Cardiac septum (tissue), 1 donor: ENCODE data around the gene FAM53A. TPM values are rescaled to one million over a fixed set of nuclear protein-coding genes. Genes with fewer than 3 reads are reported as not detected.
"Not testable (repeated sequence)": the region's sequence is repeated elsewhere in the genome, so short reads cannot be mapped to it uniquely, and the experiment has no call there.

Experiments used
- DNase-seq: peaks from one replicate; pipeline ENCODE4 v3.0.0-alpha.2; 2020; ENCODE audit warnings: low spot score
- intact Hi-C: fragments of 100-400 bp; cut with DNase I; formaldehyde crosslinking; loops from one replicate; pipeline ENCODE4 v1.14.0; 2022
- total RNA-seq: library from RNA; stranded (reverse); fragmentation: NEBNext Ultra II Directional; extraction: Animal tissue kit (Norgen Biotek cat#: 25700); gene quantifications from one replicate; pipeline ENCODE4 v1.2.1, GENCODE V29; 2021
- donor health status: DM: no; HTN: no; CAD: no.

Gene FAM53A
- total RNA-seq, 1 donor from 2014 or later = 1.00 TPM

GRCh38 chr4:1693131-1693896 lies 9.2 kb upstream of the FAM53A start:
- intact Hi-C loops = loop anchor here (1.0 kb wide), 1 partner anchor 36 kb away; no protein-coding TSS in a partner anchor
- peak; percentile 91 for DNase-seq

GRCh38 chr4:1691737-1692373 lies 7.7 kb upstream of the FAM53A start:
- no peak for DNase-seq
- intact Hi-C loops = no loop called here

- intact Hi-C loops = no loop called here
- no peak for DNase-seq
These were observed 6.6 kb upstream of the FAM53A start for GRCh38 chr4:1690698-1691097.

- no peak for DNase-seq
These were observed 2.4 kb upstream of the FAM53A start for GRCh38 chr4:1686440-1687036.

GRCh38 chr4:1685235-1686150 lies 1.4 kb upstream of the FAM53A start:
- intact Hi-C loops = no loop called here
- DNase-seq = no peak

More at GRCh38 chr4:1686440-1687036, 2.4 kb upstream of the FAM53A start:
- intact Hi-C loops = no loop called here

GRCh38 chr4:1684506-1685234 lies 557 bp upstream of the FAM53A start:
- intact Hi-C loops = no loop called here
- DNase-seq = no peak

- no peak for DNase-seq
- intact Hi-C loops = no loop called here
These were observed 815 bp downstream of the FAM53A start for GRCh38 chr4:1683261-1683735.

GRCh38 chr4:1682860-1683259 lies 1.3 kb downstream of the FAM53A start:
- DNase-seq = no peak
- intact Hi-C loops = no loop called here

GRCh38 chr4:1678244-1678643 lies 5.9 kb downstream of the FAM53A start:
- intact Hi-C loops = no loop called here
- no peak for DNase-seq

GRCh38 chr4:1676605-1677525 lies 7.2 kb downstream of the FAM53A start:
- intact Hi-C loops = no loop called here

GRCh38 chr4:1675802-1676137 lies 8.3 kb downstream of the FAM53A start:
- DNase-seq = no peak
- intact Hi-C loops = no loop called here

More at GRCh38 chr4:1676605-1677525, 7.2 kb downstream of the FAM53A start:
- no peak for DNase-seq

- intact Hi-C loops = no loop called here
- DNase-seq = no peak
These were observed 8.8 kb downstream of the FAM53A start for GRCh38 chr4:1675136-1675801.

- no peak for DNase-seq
- intact Hi-C loops = no loop called here
These were observed 9.4 kb downstream of the FAM53A start for GRCh38 chr4:1674682-1675081.

GRCh38 chr4:1673671-1674070 lies 10.4 kb downstream of the FAM53A start:
- intact Hi-C loops = no loop called here
- DNase-seq = no peak

- DNase-seq, intact Hi-C loops: not testable (repeated sequence)
These were observed 13.1 kb downstream of the FAM53A start for GRCh38 chr4:1671011-1671410.

- DNase-seq = no peak
- intact Hi-C loops = no loop called here
These were observed 13.8 kb downstream of the FAM53A start for GRCh38 chr4:1670279-1670678.

GRCh38 chr4:1669850-1670249 lies 14.3 kb downstream of the FAM53A start:
- no peak for DNase-seq
- intact Hi-C loops = no loop called here
